Neural cell (in vitro differentiated cells): Measurements from ENCODE around the gene SLC2A2. TPM values are rescaled to one million over a fixed set of nuclear protein-coding genes. Genes with fewer than 3 reads are reported as not detected.

Experiments
- H2AFZ ChIP-seq: fragments of 200-600, 300-800 bp; sonication (generic), shearing (Covaris generic); 2 replicates; pipeline ENCODE4 v1.6.0; 2014; ENCODE audit warnings: low read depth, mild to moderate bottlenecking, antibody characterized with exemption, low read length, moderate library complexity
- H3F3A ChIP-seq: fragments of 200-600 bp; shearing (Covaris generic); 2 replicates; pipeline ENCODE4 v1.6.1; 2016; ENCODE audit warnings: mild to moderate bottlenecking, moderate library complexity, mixed read lengths, antibody characterized with exemption, low read length; ENCODE audit not compliant: insufficient read depth, poor library complexity, severe bottlenecking
- H3K27ac ChIP-seq: fragments of 200-600, 300-800 bp; sonication (generic), shearing (Covaris generic); 2 replicates; pipeline ENCODE4 v1.5.1; 2014; ENCODE audit warnings: mild to moderate bottlenecking, low read length, moderate library complexity
- H3K27me3 ChIP-seq: fragments of 300-800, 200-600 bp; sonication (generic), shearing (Covaris generic); 2 replicates; pipeline ENCODE4 v1.6.0; 2014; ENCODE audit warnings: mild to moderate bottlenecking, low read depth, low read length, moderate library complexity; ENCODE audit not compliant: insufficient read depth
- H3K36me3 ChIP-seq: fragments of 300-800, 200-600 bp; sonication (generic), shearing (Covaris generic); 2 replicates; pipeline ENCODE4 v1.5.1; 2014; ENCODE audit warnings: mild to moderate bottlenecking, antibody characterized with exemption, low read length, moderate library complexity; ENCODE audit not compliant: insufficient read depth
- H3K4me2 ChIP-seq: fragments of 300-800, 200-600 bp; sonication (generic), shearing (Covaris generic); 2 replicates; pipeline ENCODE4 v1.6.0; 2014; ENCODE audit warnings: mild to moderate bottlenecking, low read length
- H3K4me3 ChIP-seq: fragments of 300-800, 200-600 bp; sonication (generic), shearing (Covaris generic); 2 replicates; pipeline ENCODE4 v1.5.1; 2014; ENCODE audit warnings: mild to moderate bottlenecking, low read length, moderate library complexity
- H3K79me2 ChIP-seq: fragments of 200-600 bp; shearing (Covaris generic); replicated peaks from 2 replicates; pipeline ENCODE4 v1.6.0; 2014; ENCODE audit warnings: mild to moderate bottlenecking, low read length, moderate library complexity; ENCODE audit not compliant: insufficient read depth
- H3K9ac ChIP-seq: fragments of 300-800, 200-600 bp; sonication (generic), shearing (Covaris generic); 2 replicates; pipeline ENCODE4 v1.6.1; 2016; ENCODE audit warnings: mild to moderate bottlenecking, low read length, mixed read lengths
- H3K9me2 ChIP-seq: fragments of 200-600 bp; shearing (Covaris generic); 2 replicates; pipeline ENCODE4 v1.6.1; 2016; ENCODE audit warnings: mild to moderate bottlenecking, low read length, mixed read lengths; ENCODE audit not compliant: insufficient read depth
- H3K9me3 ChIP-seq: fragments of 200-600, 300-800 bp; sonication (generic), shearing (Covaris generic); 2 replicates; pipeline ENCODE4 v1.6.1; 2016; ENCODE audit warnings: mild to moderate bottlenecking, mixed run types, low read length, moderate library complexity, mixed read lengths
- H4K20me1 ChIP-seq: fragments of 200-600 bp; shearing (Covaris generic); 2 replicates; pipeline ENCODE4 v1.6.1; 2016; ENCODE audit warnings: mild to moderate bottlenecking, mixed run types; ENCODE audit not compliant: insufficient read depth
- CTCF ChIP-seq: fragments of 450-650 bp; IDR thresholded peaks from 2 replicates; pipeline ENCODE4 v1.5.1; 2014; ENCODE audit warnings: antibody characterized with exemption, mild to moderate bottlenecking, moderate library complexity; ENCODE audit not compliant: poor library complexity, severe bottlenecking
- EZH2 ChIP-seq: fragments of 200-600, 300-800 bp; shearing (Covaris generic), sonication (generic); IDR thresholded peaks from 2 replicates; pipeline ENCODE4 v1.6.1; 2014; ENCODE audit warnings: antibody characterized with exemption, low read length, borderline replicate concordance, mild to moderate bottlenecking; ENCODE audit not compliant: insufficient read depth, poor library complexity, severe bottlenecking
- MXI1 ChIP-seq: fragments of 450-650 bp; conservative IDR thresholded peaks from 2 replicates; pipeline ENCODE4 v1.6.1; 2014; ENCODE audit warnings: antibody characterized with exemption, mild to moderate bottlenecking; ENCODE audit not compliant: poor library complexity, severe bottlenecking
- POLR2AphosphoS5 ChIP-seq: IDR thresholded peaks from 2 replicates; pipeline ENCODE4 v1.6.1; 2012
- RAD21 ChIP-seq: fragments of 450-650 bp; conservative IDR thresholded peaks from 2 replicates; pipeline ENCODE4 v1.6.1; 2014; ENCODE audit warnings: antibody characterized with exemption, mild to moderate bottlenecking, moderate library complexity
- REST ChIP-seq: IDR thresholded peaks from 2 replicates; pipeline ENCODE4 v1.6.1; 2012; ENCODE audit warnings: borderline replicate concordance
- SMC3 ChIP-seq: fragments of 450-650 bp; conservative IDR thresholded peaks from 2 replicates; pipeline ENCODE4 v1.6.1; 2014; ENCODE audit warnings: antibody characterized with exemption, mild to moderate bottlenecking, moderate library complexity; ENCODE audit not compliant: poor library complexity
- TAF1 ChIP-seq: IDR thresholded peaks from 2 replicates; pipeline ENCODE4 v1.6.1; 2012; ENCODE audit warnings: low read depth
- polyA plus RNA-seq: library from polyadenylated mRNA; depleted of rRNA; stranded (reverse); fragments of >200 nt; gene quantifications from 2 replicates; pipeline ENCODE4 v1.2.3, GENCODE V29; 2014

The SLC2A2 gene
- polyA plus RNA-seq, 1 donor from 2014 or later, result not detected

GRCh38 chr3:170967126-170967525 is 59.4 kb downstream of the SLC2A2 start:
- Histone ChIP-seq H3K36me3 (no peaks in the 10 kb centered on the region), H4K20me1 (no peaks in the 10 kb centered on the region), H3K4me3 (no peak overlapping the region), H3K4me2 (no peak overlapping the region), H3F3A (no peaks in the 10 kb centered on the region), H3K27me3 (no peaks in the 10 kb centered on the region), H3K9me2 (no peaks in the 10 kb centered on the region), H3K9me3 (no peaks in the 10 kb centered on the region), H3K79me2 (no peaks in the 10 kb centered on the region), H2AFZ (no peak overlapping the region), H3K27ac (no peak overlapping the region), H3K9ac (no peak overlapping the region)
- TF ChIP-seq TAF1 (no peak), CTCF (no peak), REST (no peak), MXI1 (no peak), RAD21 (no peak), POLR2AphosphoS5 (no peak), EZH2 (no peak)

- Histone ChIP-seq H3K4me3 (no peak overlapping the region), H3K27ac (no peak overlapping the region), H2AFZ (no peak overlapping the region), H3K4me2 (no peak overlapping the region), H3K27me3 (no peaks in the 10 kb centered on the region), H4K20me1 (no peaks in the 10 kb centered on the region), H3K9me3 (no peaks in the 10 kb centered on the region), H3K36me3 (no peaks in the 10 kb centered on the region), H3F3A (no peaks in the 10 kb centered on the region), H3K9ac (no peak overlapping the region), H3K9me2 (no peaks in the 10 kb centered on the region), H3K79me2 (no peaks in the 10 kb centered on the region)
- TF ChIP-seq RAD21, result no peak
- TF ChIP-seq MXI1, result no peak
- no peak for TF ChIP-seq REST
- TF ChIP-seq SMC3, result no peak
- TF ChIP-seq TAF1, result no peak
- TF ChIP-seq CTCF, result no peak
- TF ChIP-seq EZH2, result no peak
These were observed 60.0 kb downstream of the SLC2A2 start for GRCh38 chr3:170966495-170966894.
